NCI-H1092 (cell line): ENCODE results near the gene SFPQ.
"Not testable (repeated sequence)": the region's sequence is repeated elsewhere in the genome, so short reads cannot be mapped to it uniquely, and the experiment has no call there.

Experiments used
- DNase-seq: peaks from one replicate; lab custom pipeline; 2025; lab: John Stamatoyannopoulos, UW

Gene SFPQ

DNA sequence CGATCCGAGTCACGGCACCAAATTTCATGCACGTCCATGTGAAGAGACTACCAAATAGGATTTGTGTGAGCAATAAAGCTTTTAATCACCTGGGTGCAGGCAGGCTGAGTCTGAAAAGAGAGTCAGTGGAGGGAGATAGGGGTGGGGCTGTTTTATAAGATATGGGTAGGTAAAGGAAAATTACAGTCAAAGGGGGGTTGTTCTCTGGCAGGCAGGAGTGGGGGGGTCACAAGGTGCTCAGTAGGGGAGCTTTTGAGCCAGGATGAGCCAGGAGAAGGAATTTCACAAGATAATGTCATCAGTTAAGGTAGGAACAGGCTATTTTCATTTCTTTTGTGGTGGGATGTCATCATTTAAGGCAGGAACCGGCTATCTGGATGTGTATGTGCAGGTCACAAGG lies 55.4 kb downstream of the SFPQ start:
- DNase-seq: not testable (repeated sequence)

GRCh38 chr1:35136780-35137179 lies 56.2 kb downstream of the SFPQ start:
- no peak for DNase-seq
